GM19372 (cell line): Measurements from ENCODE around the gene CRYGB.
"Not testable (repeated sequence)": the region's sequence is repeated elsewhere in the genome, so short reads cannot be mapped to it uniquely, and the experiment has no call there.

Experiments used
- ATAC-seq: cut with Tn5 transposase; IDR thresholded peaks from one replicate; pipeline ENCODE4 v1.9.1; 2021; ENCODE audit warnings: mild to moderate bottlenecking, low read depth, moderate library complexity; ENCODE audit not compliant: unreplicated experiment

Gene CRYGB

DNA sequence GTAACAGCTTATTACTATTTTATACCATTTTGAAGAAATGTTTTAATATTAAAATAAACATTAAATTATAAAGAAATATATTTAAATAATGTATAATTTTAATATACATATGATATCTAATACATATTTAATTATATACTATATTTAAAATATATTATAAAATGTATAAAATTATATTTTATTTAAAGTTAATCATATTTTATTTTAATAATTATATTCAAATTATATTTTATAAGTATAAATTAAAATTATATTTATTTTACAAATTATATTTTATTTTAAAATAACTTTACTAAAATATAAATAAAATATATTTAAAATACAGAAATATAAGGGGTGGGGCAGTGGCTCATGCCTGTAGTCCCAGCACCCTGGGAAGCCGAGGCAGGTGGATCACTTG, 23.7 kb downstream of the CRYGB start:
- no peak for ATAC-seq

DNA sequence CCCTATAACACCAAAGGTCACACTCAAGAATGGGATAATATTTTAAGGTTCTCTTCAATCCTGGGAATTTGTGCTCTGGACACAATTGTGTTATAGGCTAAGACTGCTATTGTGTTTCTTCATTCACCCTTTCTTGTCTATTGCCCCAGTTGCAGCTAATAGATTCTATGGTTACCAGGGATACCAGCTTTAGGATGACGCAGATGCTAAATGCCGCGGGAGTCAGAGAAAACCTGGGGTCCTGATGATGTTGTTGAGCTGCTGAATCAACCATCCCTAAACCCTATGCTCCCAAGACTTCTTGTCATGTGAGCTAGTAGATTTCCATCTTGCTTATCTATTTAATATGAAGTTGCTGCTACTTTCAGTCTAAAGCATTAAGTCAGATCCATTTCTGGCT, 27.0 kb downstream of the CRYGB start:
- no peak for ATAC-seq

DNA sequence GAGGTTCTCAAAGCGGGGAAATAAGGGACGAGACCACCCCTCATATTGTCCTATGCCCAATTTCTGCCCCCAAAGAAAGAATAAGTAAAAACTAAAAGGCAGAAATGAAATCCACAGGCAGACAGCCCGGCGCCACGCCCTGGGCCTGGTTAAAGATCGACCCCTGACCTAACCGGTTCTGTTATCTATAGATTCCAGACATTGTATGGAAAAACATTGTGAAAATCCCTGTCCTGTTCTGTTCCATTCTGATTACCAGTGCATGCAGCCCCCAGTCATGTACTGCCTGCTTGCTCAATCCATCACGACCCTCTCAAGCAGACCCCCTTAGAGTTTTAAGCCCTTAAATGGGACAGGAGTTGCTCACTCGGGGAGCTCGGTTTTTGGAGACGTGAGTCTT, 28.6 kb downstream of the CRYGB start:
- not testable (repeated sequence) for ATAC-seq

DNA sequence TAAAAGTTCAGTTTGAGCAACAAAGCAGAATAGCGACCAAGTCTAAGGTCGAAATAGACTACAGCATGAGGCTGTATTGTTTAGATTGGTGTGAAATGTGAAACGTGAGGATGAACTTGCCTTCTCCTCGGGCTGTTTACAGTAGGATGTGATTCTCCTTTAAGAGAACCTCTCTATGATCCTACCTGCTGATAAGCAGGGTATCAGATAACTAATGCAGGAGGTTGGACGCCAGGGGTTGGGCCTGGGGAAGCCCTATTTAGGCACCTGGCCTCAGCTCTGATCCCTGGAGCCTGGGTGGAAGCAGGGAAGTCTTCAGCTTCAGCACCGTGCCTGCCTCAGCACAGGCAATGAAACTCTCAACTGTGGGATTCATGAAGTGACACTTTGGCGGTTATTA, 33.0 kb downstream of the CRYGB start:
- no peak for ATAC-seq

DNA sequence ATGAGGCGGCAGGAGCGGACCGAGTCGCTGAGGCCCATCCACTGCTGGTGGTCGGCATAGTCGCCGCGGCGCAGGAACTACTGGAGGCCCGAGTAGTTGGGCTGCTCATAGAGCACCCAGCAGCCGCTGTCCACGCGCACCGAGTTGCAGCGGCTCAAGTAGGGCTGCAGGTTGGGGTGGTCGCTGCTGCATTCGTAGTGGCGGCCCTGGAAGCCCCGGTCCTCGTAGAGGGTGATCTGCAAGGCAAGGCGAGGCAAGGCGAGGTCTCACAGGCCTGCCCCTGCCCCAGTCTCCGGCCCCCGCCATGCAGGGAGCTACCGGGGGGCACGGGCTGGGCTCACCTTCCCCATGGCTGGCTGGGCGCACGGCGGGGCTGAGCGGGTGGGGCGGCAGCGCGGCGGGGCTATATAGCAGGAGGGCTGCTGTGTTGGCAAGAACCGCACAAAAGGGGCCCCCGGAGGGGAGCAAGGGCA, 33.6 kb downstream of the CRYGB start:
- not testable (repeated sequence) for ATAC-seq

DNA sequence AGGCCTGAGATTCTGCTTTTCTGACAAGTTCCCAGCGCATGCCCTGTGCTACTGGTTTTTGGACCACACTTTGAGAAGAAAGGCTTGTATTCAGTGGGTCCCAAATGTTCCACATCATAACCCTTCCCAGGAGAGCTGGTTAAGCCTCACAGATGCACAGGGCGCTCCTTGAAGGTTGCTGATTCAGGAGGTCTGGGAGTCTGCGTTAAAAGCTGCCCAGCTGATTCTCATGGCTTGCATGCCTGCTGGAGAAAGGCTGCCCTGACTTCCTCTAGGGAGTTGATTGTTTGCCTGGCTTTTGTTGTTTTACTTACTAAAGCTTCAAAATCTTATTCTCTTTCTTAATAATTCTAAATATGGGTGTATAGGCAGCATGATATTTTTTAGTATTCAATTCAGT, 42.3 kb downstream of the CRYGB start:
- no peak for ATAC-seq

DNA sequence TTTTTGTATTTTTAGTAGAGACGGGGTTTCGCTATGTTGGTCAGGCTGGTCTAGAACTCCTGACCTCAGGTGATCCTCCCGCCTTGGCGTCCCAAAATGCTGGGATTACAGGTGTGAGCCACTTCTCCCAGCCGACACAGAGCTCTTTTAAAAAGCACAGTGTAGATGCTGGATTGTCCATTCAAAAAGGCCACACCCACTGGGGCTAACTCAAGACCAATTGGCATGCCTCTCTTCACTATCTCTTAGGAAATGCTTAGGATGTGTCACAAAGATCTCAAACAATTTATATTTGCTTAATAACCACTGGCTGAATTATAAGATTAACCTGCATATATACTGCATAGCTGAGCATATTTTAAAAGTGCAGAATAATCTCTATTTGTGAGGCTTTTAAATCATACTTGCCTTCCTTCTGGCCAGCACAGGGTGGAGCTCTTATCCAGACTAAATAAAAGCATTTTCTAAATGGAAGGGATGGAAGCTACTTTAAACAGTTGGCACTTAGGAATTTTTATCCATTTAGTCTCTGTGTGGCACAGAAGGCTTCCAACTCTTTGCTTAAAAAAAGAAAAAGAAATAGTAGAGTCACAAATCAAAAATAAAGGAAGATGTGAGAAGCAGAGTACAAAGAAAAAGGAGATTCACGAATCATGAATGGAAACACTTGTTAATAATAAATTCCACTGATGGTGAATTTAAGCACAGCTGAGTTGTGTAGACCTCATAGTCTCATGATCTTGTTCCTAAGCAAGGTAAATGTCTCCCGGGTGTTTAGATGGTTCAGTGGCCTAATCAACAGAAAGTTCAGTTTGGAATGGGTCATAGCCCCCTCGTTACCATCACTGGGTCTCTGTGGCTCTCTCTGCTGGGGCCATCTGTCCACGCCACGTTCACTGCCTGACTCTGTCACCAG, 44.0 kb downstream of the CRYGB start:
- ATAC-seq = no peak

DNA sequence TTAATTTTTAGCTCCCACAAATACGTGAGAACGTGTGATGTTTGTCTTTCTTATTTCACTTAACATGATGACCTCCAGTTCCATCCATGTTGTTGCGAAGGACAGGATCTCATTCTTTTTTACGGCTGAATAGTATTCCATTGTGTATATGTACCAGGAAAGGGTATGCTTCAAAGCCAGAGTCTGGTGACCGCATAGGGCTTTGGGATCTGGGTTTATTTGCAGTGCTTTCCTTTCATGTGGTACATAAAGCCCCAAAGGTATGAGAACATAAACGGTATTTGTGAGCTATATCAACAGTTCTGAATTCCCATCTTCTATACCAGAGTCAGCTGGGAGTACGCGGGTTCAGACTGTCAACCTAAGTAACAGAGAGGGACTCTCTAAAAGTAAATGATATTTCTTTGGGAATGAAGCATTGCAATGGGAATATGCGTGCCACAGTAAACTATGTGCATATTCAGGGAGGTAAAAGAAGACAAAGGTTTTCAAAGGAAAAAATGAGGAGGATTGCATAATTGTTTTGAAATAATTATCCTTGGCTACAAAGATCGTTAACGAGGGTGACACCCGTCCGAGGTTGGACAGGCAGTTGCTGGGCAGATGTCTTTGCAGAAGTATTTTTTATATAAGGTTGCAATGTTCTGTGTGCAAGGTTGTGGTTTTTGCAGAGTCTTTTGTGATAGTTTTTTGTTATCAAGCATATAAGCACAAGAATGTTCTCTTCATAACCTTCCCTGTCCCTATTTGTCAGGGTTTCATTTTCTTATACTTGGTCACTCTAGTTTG, 46.1 kb downstream of the CRYGB start:
- ATAC-seq = no peak

DNA sequence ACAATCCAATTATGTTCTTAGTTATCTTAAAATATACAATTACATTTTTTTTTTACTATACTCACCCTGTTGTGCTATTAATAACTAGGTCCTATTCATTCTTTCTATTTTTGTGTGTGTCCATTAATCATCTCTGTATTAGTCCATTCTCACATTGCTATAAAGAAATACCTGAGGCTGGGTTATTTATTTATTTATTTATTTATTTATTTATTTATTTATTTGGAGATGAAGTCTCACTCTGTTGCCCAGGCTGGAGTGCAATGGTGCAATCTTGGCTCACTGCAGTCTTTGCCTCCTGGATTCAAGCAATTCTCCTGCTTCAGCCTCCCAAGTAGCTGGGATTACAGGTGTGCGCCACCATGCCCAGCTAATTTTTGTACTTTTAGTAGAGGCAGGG, 47.3 kb downstream of the CRYGB start:
- ATAC-seq = not testable (repeated sequence)

DNA sequence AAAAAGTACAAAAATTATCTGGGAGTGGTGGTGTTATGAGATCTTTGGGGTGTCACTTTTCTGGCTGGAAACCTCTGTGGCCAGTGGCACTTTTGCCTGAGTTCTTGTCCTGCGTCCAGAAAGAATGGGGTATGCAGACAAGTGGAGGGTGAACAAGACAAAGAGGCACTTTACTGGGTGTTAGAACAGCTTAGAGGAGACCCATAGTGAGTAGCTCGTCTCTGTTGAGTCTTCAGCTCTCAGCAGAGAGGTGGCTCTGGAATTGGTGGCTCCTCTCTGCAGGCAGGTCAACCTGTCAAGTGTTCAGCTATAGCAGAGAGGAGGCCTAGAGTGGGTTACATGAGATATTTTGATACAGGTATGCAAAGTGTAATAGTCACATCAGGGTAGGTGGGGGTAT, 47.7 kb downstream of the CRYGB start:
- ATAC-seq = no peak

DNA sequence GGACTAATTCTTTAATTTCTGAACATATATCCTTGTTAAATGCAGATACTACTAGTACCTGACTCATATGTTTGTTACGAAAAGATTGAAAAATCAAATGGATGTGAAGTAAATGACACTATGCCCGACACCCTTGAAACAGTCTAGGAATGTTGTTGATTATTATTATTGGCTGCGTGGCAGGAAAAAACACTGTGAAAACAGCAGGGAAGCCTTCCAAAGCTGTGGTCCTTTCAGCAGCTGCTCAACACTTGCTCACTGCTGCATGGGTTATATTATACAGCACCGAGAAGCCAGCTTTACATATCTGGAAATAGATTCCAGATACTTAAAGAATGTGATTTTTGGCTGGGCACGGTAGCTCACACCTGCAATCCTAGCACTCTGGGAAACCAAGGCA, 48.2 kb downstream of the CRYGB start:
- no peak for ATAC-seq

DNA sequence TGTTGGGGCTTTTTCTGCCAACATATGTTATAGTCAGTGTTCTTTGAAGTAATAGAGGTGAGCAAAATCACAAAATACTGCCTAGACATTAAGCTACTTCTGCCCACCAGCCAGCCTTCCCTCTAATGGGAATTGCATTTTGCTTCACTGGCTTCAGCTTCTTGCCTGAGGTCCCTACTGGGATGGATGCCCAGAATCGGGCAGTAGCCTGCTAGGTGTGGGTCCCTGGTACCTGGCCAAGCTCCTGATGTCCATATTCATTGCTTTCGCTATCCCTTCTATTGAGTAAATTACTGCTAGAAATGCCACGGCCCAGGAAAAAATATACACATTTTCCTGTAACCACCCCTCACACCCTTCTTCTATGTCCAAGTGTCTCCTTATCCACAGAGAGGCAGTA, 48.6 kb downstream of the CRYGB start:
- no peak for ATAC-seq

DNA sequence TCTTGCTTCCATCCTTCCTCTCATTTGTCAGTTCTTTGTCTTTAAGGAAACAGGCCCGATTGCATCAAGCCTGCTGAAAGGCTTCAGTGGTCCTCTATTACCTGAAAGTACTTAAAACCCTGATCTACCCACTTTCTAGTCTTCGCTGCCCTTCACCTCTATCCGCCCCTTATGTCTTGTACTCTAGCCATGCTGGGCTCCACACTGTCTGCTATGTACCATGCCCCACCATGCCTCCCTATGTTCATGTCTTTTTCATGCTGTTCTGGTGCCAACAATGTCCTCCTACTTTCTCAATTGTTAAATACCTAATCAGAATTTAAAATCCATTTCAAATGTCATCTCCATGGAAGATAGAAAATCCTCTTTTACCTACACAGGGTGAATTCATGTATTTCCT, 49.9 kb downstream of the CRYGB start:
- no peak for ATAC-seq

DNA sequence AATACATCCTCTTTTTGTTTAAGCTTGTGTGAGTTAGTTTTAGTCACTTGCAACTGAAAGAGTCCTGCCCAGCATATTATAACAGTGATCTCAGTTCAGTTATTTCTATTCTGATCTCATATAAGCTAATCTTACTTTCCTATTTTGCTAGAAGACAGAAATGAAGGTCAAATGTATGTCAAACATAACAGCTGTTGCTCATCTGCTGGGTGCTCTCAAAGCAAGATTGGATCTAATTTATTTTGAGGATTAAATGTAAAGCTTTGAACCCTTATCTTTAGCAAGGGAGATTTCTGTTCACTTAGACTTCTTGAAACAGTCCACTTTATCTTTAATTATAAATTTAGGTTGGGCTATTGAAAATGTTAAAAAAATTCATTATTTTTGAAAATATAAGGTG, 52.8 kb downstream of the CRYGB start:
- no peak for ATAC-seq
